Fibroblast of villous mesenchyme (primary cell): Measurements from ENCODE around the gene RBM28. TPM values are rescaled to one million over a fixed set of nuclear protein-coding genes. Genes with fewer than 3 reads are reported as not detected.

Experiments used
- DNase-seq: peaks from one replicate; pipeline ENCODE4 v3.0.0-alpha.2; 2010; ENCODE audit warnings: low read depth
- H3K4me3 ChIP-seq: 2 replicates; pipeline ENCODE4 v1.5.1; 2011; ENCODE audit warnings: low read depth, mild to moderate bottlenecking, low read length
- CTCF ChIP-seq: IDR thresholded peaks from 2 replicates; pipeline ENCODE4 v1.5.1; 2012; ENCODE audit warnings: low read depth, mild to moderate bottlenecking, low read length; ENCODE audit not compliant: insufficient read depth
- total RNA-seq: library from RNA; depleted of rRNA; stranded (reverse); fragments of >200 nt; gene quantifications from 2 replicates; pipeline ENCODE4 v1.2.3, GENCODE V29; 2012

The RBM28 gene
- total RNA-seq, 1 donor: 7.3 TPM

DNA sequence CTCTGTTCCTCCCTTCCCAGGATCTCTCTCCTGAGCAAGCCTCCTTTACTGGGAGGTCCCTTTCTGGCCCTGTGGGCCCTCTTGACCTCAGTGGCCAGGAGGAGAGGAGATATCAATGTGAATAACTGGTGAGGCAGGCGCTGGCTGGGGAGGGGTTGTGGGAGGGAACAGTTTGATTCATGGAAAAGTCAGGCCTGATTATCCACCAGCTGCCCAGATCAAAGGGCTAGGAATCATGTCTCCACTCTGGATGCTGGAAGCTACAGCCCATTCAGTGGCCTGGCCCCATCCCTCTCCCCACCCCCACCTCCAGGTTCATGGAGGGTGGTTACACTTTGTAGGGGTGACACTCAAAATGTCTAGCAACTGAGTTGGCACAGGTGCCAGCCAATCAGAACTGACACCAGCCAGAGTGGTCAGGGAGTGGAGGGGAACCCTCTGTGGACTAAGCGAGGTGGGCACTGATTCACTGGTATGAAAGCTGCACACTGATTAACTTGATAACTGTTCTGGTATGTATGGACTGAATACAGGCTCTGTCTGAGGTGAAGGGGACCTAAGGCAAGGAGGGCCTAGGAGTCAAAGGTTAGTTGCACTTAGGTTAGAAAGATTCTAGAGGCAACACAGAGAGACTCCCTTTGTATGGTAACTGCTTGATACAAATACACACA is 13.0 kb upstream of the RBM28 start:
- TF ChIP-seq CTCF: no peak
- DNase-seq: no peak

DNA sequence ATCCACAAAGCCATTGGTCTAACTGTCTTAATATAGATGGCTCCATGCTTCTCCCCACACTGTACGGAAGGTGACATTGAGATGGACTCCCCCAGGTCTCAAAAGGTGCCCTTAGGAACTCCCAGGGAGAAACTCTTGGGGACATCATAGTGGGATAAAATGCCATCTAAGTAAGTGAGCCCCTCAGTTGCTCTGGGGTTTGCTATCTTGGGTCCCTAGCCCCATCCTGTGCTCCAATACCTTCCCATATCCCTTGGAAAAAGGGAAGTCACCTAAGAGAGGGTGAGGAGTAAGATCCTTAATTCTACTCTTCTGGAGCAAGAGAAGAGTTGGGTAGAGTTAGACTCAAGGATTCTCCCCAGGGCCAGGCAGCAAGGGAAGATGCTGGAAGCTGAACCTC is 9.9 kb upstream of the RBM28 start:
- H3K4me3 ChIP-seq: no peak overlapping the region
- DNase-seq: no peak
- TF ChIP-seq CTCF: no peak

More for the DNA sequence above, 13.0 kb upstream of the RBM28 start:
- no peak overlapping the region for H3K4me3 ChIP-seq

DNA sequence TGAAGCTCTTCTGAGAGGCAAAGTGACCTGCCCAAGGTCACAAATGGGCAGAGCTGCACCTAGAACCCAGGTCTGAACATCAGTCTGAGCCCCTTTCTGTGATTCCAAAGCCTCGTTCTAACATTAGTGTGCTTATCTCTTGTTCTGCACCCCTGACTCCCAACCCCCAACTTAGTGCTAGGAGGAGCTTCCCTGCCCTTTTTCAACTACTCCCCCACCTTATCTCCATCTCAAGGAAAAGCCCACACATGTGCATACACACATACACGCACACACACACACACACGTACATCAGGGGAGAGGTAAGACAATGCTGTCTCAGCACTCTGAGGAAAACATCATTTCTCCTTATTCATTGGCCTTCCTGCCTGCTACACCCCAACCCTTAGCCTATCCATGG is 9.5 kb upstream of the RBM28 start:
- no peak overlapping the region for H3K4me3 ChIP-seq
- no peak for TF ChIP-seq CTCF
- DNase-seq: no peak

- no peak overlapping the region for H3K4me3 ChIP-seq
These were observed 8.9 kb upstream of the RBM28 start for GRCh38 chr7:128352636-128353035.

DNA sequence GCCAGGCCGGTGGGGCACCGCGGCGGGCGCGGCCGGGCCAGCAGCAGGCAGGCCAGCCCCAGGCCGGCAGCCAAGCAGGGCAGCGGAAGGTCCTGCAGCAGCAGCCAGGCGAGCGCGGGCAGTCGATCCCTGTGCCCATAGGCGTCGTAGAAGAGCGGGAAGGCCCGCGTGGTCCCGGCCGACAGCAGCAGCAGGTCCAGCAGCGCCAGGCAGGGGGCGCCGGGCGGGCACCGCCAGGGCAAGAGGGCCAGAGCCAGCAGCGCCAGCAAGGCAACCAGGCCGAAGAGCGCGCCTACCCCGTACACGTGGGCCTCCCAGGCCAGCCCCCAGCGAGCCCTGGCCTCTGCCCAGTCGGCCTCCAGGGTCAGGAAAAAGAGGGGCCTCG is 8.4 kb upstream of the RBM28 start:
- TF ChIP-seq CTCF: peak; percentile 45
- H3K4me3 ChIP-seq: no peak overlapping the region
- peak; percentile 21 for DNase-seq

More at GRCh38 chr7:128352636-128353035, 8.9 kb upstream of the RBM28 start:
- DNase-seq: no peak
- no peak for TF ChIP-seq CTCF

- no peak for TF ChIP-seq CTCF
These were observed 7.8 kb upstream of the RBM28 start for GRCh38 chr7:128351296-128352152.

More at GRCh38 chr7:128351296-128352152, 7.8 kb upstream of the RBM28 start:
- DNase-seq: no peak
- H3K4me3 ChIP-seq: no peak overlapping the region
